Measurements from ENCODE around the gene SLC37A3. TPM values are rescaled to one million over a fixed set of nuclear protein-coding genes. Genes with fewer than 3 reads are reported as not detected.

Gene SLC37A3
- total and polyA plus RNA-seq, 2 of the 13 experiments (the other 11 are each of a cell fraction or from before 2014, with no cell fraction given), result 21.3 to 27.9 TPM

DNA sequence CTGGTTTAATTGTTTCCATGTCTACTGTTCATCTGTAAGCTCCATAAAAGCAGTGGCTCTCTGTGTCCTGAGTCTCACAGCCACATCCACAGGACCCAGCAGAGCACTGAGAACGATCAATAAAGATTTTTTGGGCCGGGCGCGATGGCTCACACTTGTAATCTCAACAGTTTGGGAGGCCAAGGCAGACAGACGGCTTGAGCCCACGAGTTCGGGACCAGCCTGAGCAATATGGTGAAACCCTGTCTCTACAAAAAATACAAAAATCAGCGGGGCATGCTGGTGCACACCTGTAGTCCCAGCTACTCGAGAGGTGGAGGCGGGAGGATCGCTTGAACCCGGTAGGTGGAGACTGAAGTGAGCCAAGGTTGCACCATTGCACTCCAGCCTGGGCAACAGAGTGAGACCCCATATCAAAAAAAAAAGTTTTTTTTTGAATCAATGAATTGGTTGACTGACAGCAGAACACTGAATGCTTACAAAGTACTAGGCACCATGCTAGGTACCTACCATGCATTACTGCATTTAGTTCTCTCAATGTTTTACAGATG lies 4.5 kb downstream of the SLC37A3 start:
- Histone ChIP-seq H3K27ac (ENCODE audit: extremely low read length, insufficient read depth, low read length) (no peak overlapping the region), H4K20me1 (ENCODE audit: insufficient read depth, low read length) (no peaks in the 10 kb centered on the region), H3K27me3 (ENCODE audit: control insufficient read depth in 1 of 2, insufficient read depth in 2 of 2, low read length in 2 of 2) (no peaks in the 10 kb centered on the region; a peak in 1 of 5 replicates), H3K4me1 (ENCODE audit: insufficient read depth, low read length) (peaks cover 14% of the 10 kb centered on the region), H3K9me3 (ENCODE audit: low read length) (no peaks in the 10 kb centered on the region), H3K36me3 (replicated peaks in 1 of 2; ENCODE audit: control insufficient read depth in 1 of 2, insufficient read depth in 2 of 2, low read length in 2 of 2) (no peaks in the 10 kb centered on the region), H3K9ac (ENCODE audit: insufficient read depth, low read depth, low read length) (no peak overlapping the region), H3K4me2 (ENCODE audit: low read depth, low read length) (no peak overlapping the region), H2AFZ (ENCODE audit: low read length) (no peak overlapping the region), H3K4me3 (replicated peaks in 1 of 3; ENCODE audit: insufficient read depth in 1 of 3, low read depth in 2 of 3, low read length in 3 of 3) (no peak overlapping the region), H3K79me2 (ENCODE audit: insufficient read depth, low read length) (peaks cover 29% of the 10 kb centered on the region)
- DNase-seq (ENCODE audit: low spot score) (no peak), ATAC-seq (no peak), FAIRE-seq (no peak)
- POLR2A ChIA-PET, result no interaction called here
- no peak for TF ChIP-seq XRCC5 (optimal IDR thresholded peaks at IDR 0.05; ENCODE audit: low read length)
- TF ChIP-seq SOX5 (CRISPR knock-in tag; IDR thresholded peaks at IDR 0.05; ENCODE audit: borderline replicate concordance), result no peak
- WGBS (ENCODE audit: low lambda C conversion rate), result 98% methylated on average over 12 of the region's 12 CpGs
- in situ Hi-C loops (cut with HindIII; ENCODE audit: extremely low pct_ligation_motif_present, low pct_unique_long_range_greater_than_20kb), result no loop called here
- intact Hi-C loops (cut with micrococcal nuclease; ENCODE audit: unreplicated experiment), result no loop called here
- CTCF ChIA-PET (ENCODE audit: low intra/inter-chr PET ratio, low total read pairs), result no interaction called here
- BruUV-seq (replicated peaks), result no TSS peak

DNA sequence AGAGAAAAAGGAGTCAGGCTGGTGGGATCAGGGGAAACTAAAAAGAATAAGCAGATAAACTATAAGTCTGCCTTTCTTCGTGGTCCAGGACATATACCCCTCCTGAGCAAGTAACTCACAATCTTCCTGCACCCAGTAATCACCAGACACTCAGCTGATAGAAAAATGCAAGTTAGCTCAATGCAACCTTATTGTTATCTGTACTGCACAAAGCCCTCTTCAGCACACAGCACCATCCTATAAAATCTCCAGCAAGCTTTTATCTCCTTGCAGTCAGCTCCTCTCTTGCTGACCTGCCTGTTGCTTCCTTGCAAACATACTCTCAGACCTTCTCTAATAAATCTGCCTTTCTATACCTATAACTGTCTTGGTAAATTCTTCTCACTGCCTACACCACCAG lies 6.7 kb downstream of the SLC37A3 start:
- no peak overlapping the region for H3K4me3 ChIP-seq (replicated peaks in 1 of 3; ENCODE audit: insufficient read depth in 1 of 3, low read depth in 2 of 3, low read length in 3 of 3)
- no peak overlapping the region for H3K4me2 ChIP-seq (ENCODE audit: low read depth, low read length)
- TF ChIP-seq FLYWCH1 (CRISPR knock-in tag; IDR thresholded peaks at IDR 0.05) (no peak), ZNF768 (CRISPR knock-in tag; IDR thresholded peaks at IDR 0.05) (no peak), ZNF256 (CRISPR knock-in tag; conservative IDR thresholded peaks at IDR 0.05) (no peak), SIN3B (IDR thresholded peaks at IDR 0.05; ENCODE audit: low read length) (no peak), U2AF2 (IDR thresholded peaks at IDR 0.05; ENCODE audit: low read depth, low read length) (no peak), ZNF282 (IDR thresholded peaks at IDR 0.05; ENCODE audit: partially characterized antibody) (no peak), ZNF589 (CRISPR knock-in tag; conservative IDR thresholded peaks at IDR 0.05) (no peak)
- TF ChIP-seq, protein P1, sequence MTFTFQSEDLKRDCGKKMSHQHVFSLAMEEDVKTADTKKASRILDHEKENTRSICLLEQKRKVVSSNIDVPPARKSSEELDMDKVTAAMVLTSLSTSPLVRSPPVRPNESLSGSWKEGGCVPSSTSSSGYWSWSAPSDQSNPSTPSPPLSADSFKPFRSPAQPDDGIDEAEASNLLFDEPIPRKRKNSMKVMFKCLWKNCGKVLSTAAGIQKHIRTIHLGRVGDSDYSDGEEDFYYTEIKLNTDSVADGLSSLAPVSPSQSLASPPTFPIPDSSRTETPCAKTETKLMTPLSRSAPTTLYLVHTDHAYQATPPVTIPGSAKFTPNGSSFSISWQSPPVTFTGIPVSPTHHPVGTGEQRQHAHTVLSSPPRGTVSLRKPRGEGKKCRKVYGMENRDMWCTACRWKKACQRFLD (CRISPR knock-in tag; IDR thresholded peaks at IDR 0.05; ENCODE audit: borderline replicate concordance), result no peak
- TF ChIP-seq, protein P2, sequence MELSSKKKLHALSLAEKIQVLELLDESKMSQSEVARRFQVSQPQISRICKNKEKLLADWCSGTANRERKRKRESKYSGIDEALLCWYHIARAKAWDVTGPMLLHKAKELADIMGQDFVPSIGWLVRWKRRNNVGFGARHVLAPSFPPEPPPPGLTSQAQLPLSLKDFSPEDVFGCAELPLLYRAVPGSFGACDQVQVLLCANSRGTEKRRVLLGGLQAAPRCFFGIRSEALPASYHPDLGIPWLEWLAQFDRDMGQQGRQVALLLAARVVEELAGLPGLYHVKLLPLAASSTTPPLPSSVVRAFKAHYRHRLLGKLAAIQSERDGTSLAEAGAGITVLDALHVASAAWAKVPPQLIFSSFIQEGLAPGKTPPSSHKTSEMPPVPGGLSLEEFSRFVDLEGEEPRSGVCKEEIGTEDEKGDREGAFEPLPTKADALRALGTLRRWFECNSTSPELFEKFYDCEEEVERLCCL (CRISPR knock-in tag; IDR thresholded peaks at IDR 0.05; ENCODE audit: borderline replicate concordance), result no peak
- H4K20me1 ChIP-seq (ENCODE audit: insufficient read depth, low read length), result no peaks in the 10 kb centered on the region
- BruUV-seq (replicated peaks), result no TSS peak
- H2AFZ ChIP-seq (ENCODE audit: low read length), result no peak overlapping the region
- no peaks in the 10 kb centered on the region for H3K9me3 ChIP-seq (ENCODE audit: low read length)
- FAIRE-seq, result no peak
- H3K36me3 ChIP-seq (replicated peaks in 1 of 2; ENCODE audit: control insufficient read depth in 1 of 2, insufficient read depth in 2 of 2, low read length in 2 of 2), result no peaks in the 10 kb centered on the region
- peaks cover 7% of the 10 kb centered on the region for H3K4me1 ChIP-seq (ENCODE audit: insufficient read depth, low read length)
- DNase-seq (ENCODE audit: low spot score), result no peak
- H3K27ac ChIP-seq (ENCODE audit: extremely low read length, insufficient read depth, low read length), result no peak overlapping the region
- intact Hi-C loops (cut with micrococcal nuclease; ENCODE audit: unreplicated experiment) (no loop called here), in situ Hi-C loops (cut with HindIII; ENCODE audit: extremely low pct_ligation_motif_present, low pct_unique_long_range_greater_than_20kb) (no loop called here)
- CTCF ChIA-PET (ENCODE audit: low intra/inter-chr PET ratio, low total read pairs), result no interaction called here
- POLR2A ChIA-PET, result no interaction called here
- ATAC-seq, result no peak
- H3K79me2 ChIP-seq (ENCODE audit: insufficient read depth, low read length), result peaks cover 20% of the 10 kb centered on the region
- 69% methylated on average over 1 of the region's 1 CpG for WGBS (ENCODE audit: low lambda C conversion rate)
- H3K27me3 ChIP-seq (ENCODE audit: control insufficient read depth in 1 of 2, insufficient read depth in 2 of 2, low read length in 2 of 2), result no peaks in the 10 kb centered on the region
- H3K9ac ChIP-seq (ENCODE audit: insufficient read depth, low read depth, low read length), result no peak overlapping the region

All from HepG2 (cell line).